H9 (cell line): Measurements from ENCODE around the gene GSX1. TPM values are rescaled to one million over a fixed set of nuclear protein-coding genes. Genes with fewer than 3 reads are reported as not detected.

ENCODE experiments used
- DNase-seq: peaks from one replicate; pipeline ENCODE4 v3.0.0-alpha.2; 2017
- H2AFZ ChIP-seq: one replicate; pipeline ENCODE4 v1.6.1; 2013; ENCODE audit warnings: mild to moderate bottlenecking, low read length, control low read depth, moderate library complexity
- H2AK5ac ChIP-seq: 2 replicates; pipeline ENCODE4 v1.6.1; 2013; ENCODE audit warnings: low read length, control low read depth, mixed read lengths; ENCODE audit not compliant: insufficient read length
- H2BK120ac ChIP-seq: one replicate; pipeline ENCODE4 v1.6.1; 2013; ENCODE audit warnings: low read depth, mild to moderate bottlenecking, low read length, control low read depth, inconsistent platforms; ENCODE audit not compliant: poor library complexity, severe bottlenecking
- H2BK12ac ChIP-seq: 2 replicates; pipeline ENCODE4 v1.6.1; 2013; ENCODE audit warnings: low read length, control low read depth, mixed read lengths, low read depth; ENCODE audit not compliant: insufficient read length
- H2BK15ac ChIP-seq: 2 replicates; pipeline ENCODE4 v1.6.1; 2013; ENCODE audit warnings: low read depth, low read length, control low read depth
- H2BK20ac ChIP-seq: one replicate; pipeline ENCODE4 v1.6.1; 2013; ENCODE audit warnings: low read depth, mild to moderate bottlenecking, low read length, control low read depth, inconsistent platforms; ENCODE audit not compliant: poor library complexity, severe bottlenecking
- H2BK5ac ChIP-seq: 2 replicates; pipeline ENCODE4 v1.6.1; 2013; ENCODE audit warnings: low read length, control low read depth, mixed read lengths; ENCODE audit not compliant: insufficient read length
- H3K14ac ChIP-seq: 2 replicates; pipeline ENCODE4 v1.6.1; 2013; ENCODE audit warnings: low read length, control low read depth; ENCODE audit not compliant: insufficient read depth
- H3K18ac ChIP-seq: 2 replicates; pipeline ENCODE4 v1.6.1; 2013; ENCODE audit warnings: low read depth, mild to moderate bottlenecking, mixed read lengths, low read length, control low read depth; ENCODE audit not compliant: insufficient read length
- H3K23ac ChIP-seq: 2 replicates; pipeline ENCODE4 v1.6.1; 2013; ENCODE audit warnings: low read length, control low read depth, mixed read lengths, low read depth; ENCODE audit not compliant: insufficient read length
- H3K23me2 ChIP-seq: 2 replicates; pipeline ENCODE4 v1.6.1; 2013; ENCODE audit warnings: low read depth, mild to moderate bottlenecking, mixed read lengths, low read length, control low read depth; ENCODE audit not compliant: insufficient read length, poor library complexity, severe bottlenecking
- H3K27ac ChIP-seq: 2 replicates; pipeline ENCODE4 v1.5.1; 2013; ENCODE audit warnings: low read length, control low read depth, mixed read lengths, low read depth; ENCODE audit not compliant: insufficient read length
- H3K27me3 ChIP-seq: 2 replicates; pipeline ENCODE4 v1.6.1; 2013; ENCODE audit warnings: low read length, control low read depth, inconsistent platforms; ENCODE audit not compliant: insufficient read depth
- H3K4ac ChIP-seq: 2 replicates; pipeline ENCODE4 v1.6.1; 2013; ENCODE audit warnings: low read depth, mild to moderate bottlenecking, control low read depth, inconsistent platforms, low read length, moderate library complexity
- H3K4me1 ChIP-seq: 2 replicates; pipeline ENCODE4 v1.6.1; 2013; ENCODE audit warnings: low read length, control low read depth, inconsistent platforms; ENCODE audit not compliant: insufficient read depth
- H3K4me2 ChIP-seq: 2 replicates; pipeline ENCODE4 v1.6.1; 2013; ENCODE audit warnings: low read length, control low read depth, mixed read lengths; ENCODE audit not compliant: insufficient read length, insufficient read depth
- H3K56ac ChIP-seq: 2 replicates; pipeline ENCODE4 v1.6.1; 2013; ENCODE audit warnings: low read depth, mild to moderate bottlenecking, mixed read lengths, low read length, control low read depth; ENCODE audit not compliant: insufficient read length
- H3K79me1 ChIP-seq: 2 replicates; pipeline ENCODE4 v1.6.1; 2013; ENCODE audit warnings: low read depth, mild to moderate bottlenecking, moderate library complexity, low read length, control low read depth, inconsistent platforms; ENCODE audit not compliant: insufficient read depth, poor library complexity, severe bottlenecking
- H3K79me2 ChIP-seq: 2 replicates; pipeline ENCODE4 v1.6.1; 2013; ENCODE audit warnings: low read length, control low read depth, inconsistent platforms; ENCODE audit not compliant: insufficient read depth
- H3K9ac ChIP-seq: 2 replicates; pipeline ENCODE4 v1.6.1; 2013; ENCODE audit warnings: low read length, control low read depth, mixed read lengths; ENCODE audit not compliant: insufficient read length; ENCODE audit errors: extremely low read depth
- H3K9me3 ChIP-seq: one replicate; pipeline ENCODE4 v1.6.1; 2013; ENCODE audit warnings: low read depth, low read length, inconsistent platforms; ENCODE audit not compliant: control insufficient read depth
- H3T11ph ChIP-seq: one replicate; pipeline ENCODE4 v1.6.1; 2013; ENCODE audit warnings: mild to moderate bottlenecking, low read length, control low read depth, inconsistent platforms
- H4K20me1 ChIP-seq: one replicate; pipeline ENCODE4 v1.6.1; 2013; ENCODE audit not compliant: control insufficient read depth, insufficient read length, insufficient read depth
- H4K5ac ChIP-seq: 2 replicates; pipeline ENCODE4 v1.6.1; 2013; ENCODE audit warnings: low read depth, mild to moderate bottlenecking, mixed read lengths, low read length, control low read depth; ENCODE audit not compliant: insufficient read length
- H4K8ac ChIP-seq: replicated peaks from 2 replicates; pipeline ENCODE4 v1.6.1; 2013; ENCODE audit warnings: low read length, control low read depth, mixed read lengths, low read depth; ENCODE audit not compliant: insufficient read length
- H4K91ac ChIP-seq: 2 replicates; pipeline ENCODE4 v1.6.1; 2013; ENCODE audit warnings: low read depth, mild to moderate bottlenecking, moderate library complexity, mixed read lengths, low read length, control low read depth; ENCODE audit not compliant: insufficient read length
- H3K27ac Mint-ChIP-seq, 3 experiments: 2 replicates in 2 of 3; 3 replicates in 1 of 3; pipeline ENCODE4 v1.8.0; 2020 to 2021; ENCODE audit warnings: mixed read lengths in 3 of 3, mild to moderate bottlenecking in 1 of 3, moderate library complexity in 1 of 3
- H3K27me3 Mint-ChIP-seq: 2 replicates; pipeline ENCODE4 v1.8.0; 2021; ENCODE audit warnings: low read depth, mild to moderate bottlenecking, moderate library complexity, mixed read lengths
- H3K36me3 Mint-ChIP-seq, 3 experiments: 2 replicates in 2 of 3; 3 replicates in 1 of 3; pipeline ENCODE4 v1.8.0; 2020 to 2021; ENCODE audit warnings: low read depth in 3 of 3, mixed read lengths in 3 of 3; ENCODE audit not compliant: insufficient read depth in 1 of 3
- H3K4me1 Mint-ChIP-seq, 2 experiments: 2 replicates each; pipeline ENCODE4 v1.8.0; 2020; ENCODE audit warnings: mixed read lengths in 2 of 2
- H3K4me3 Mint-ChIP-seq, 2 experiments: 2 replicates in 1 of 2; 3 replicates in 1 of 2; pipeline ENCODE4 v1.8.0; 2020 to 2021; ENCODE audit warnings: mild to moderate bottlenecking in 2 of 2, mixed read lengths in 2 of 2, moderate library complexity in 1 of 2
- H3K9me3 Mint-ChIP-seq, 2 experiments: 2 replicates in 1 of 2; 3 replicates in 1 of 2; pipeline ENCODE4 v1.8.0; 2020; ENCODE audit warnings: mild to moderate bottlenecking in 2 of 2, mixed read lengths in 2 of 2, moderate library complexity in 1 of 2
- WGBS: extraction: QIAGEN DNeasy Blood & Tissue Kit; methylation state at CpG from one replicate; pipeline ENCODE4 v1.1.7; 2013; ENCODE audit warnings: missing lambda C conversion rate, low lambda C conversion rate, mixed read lengths; ENCODE audit not compliant: insufficient read length; ENCODE audit errors: extremely low coverage; 5-methylcytosine and 5-hydroxymethylcytosine counted together
- total RNA-seq: library from RNA; stranded (reverse); gene quantifications from 2 replicates; pipeline ENCODE4 v1.2.1, GENCODE V29; 2021
- TF ChIP-seq, protein P1 (sequence below): fragments of 200-600 bp; sonication (generic); conservative IDR thresholded peaks from 3 replicates; pipeline ENCODE4 v1.8.0; 2021; ENCODE audit warnings: antibody characterized with exemption, mild to moderate bottlenecking

GSX1 gene
- total RNA-seq, 1 experiment from 2014 or later: not detected

DNA sequence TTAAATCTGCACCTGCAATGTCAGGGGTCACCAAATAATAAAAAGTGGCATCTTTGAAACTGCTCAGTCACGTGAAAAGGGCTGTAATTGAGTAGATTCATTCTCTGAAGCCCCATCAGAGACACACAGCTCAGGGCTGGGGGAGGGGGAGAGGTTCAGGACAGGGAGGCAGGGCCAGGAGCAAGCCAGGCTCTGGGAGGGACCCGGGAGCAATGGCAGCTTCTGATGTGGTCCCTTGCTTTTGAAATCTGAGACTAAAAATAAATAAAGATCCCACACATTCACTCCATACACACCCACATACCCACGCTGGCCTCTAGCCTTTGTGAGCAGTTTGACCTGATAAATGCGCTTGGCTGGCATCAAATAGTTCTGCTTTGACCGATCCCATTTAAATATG is 32.8 kb downstream of the GSX1 start:
- no peak overlapping the region for H2BK20ac ChIP-seq
- no peak for DNase-seq
- no peak overlapping the region for H2AFZ ChIP-seq
- no peak overlapping the region for H4K8ac ChIP-seq
- H3K23ac ChIP-seq: no peak overlapping the region
- H2BK12ac ChIP-seq: no peak overlapping the region
- H3K4me2 ChIP-seq: no peak overlapping the region
- H3K27ac ChIP-seq: no peak overlapping the region
- H3K4me1 ChIP-seq: peaks cover 5% of the 10 kb centered on the region
- TF ChIP-seq, protein P1, sequence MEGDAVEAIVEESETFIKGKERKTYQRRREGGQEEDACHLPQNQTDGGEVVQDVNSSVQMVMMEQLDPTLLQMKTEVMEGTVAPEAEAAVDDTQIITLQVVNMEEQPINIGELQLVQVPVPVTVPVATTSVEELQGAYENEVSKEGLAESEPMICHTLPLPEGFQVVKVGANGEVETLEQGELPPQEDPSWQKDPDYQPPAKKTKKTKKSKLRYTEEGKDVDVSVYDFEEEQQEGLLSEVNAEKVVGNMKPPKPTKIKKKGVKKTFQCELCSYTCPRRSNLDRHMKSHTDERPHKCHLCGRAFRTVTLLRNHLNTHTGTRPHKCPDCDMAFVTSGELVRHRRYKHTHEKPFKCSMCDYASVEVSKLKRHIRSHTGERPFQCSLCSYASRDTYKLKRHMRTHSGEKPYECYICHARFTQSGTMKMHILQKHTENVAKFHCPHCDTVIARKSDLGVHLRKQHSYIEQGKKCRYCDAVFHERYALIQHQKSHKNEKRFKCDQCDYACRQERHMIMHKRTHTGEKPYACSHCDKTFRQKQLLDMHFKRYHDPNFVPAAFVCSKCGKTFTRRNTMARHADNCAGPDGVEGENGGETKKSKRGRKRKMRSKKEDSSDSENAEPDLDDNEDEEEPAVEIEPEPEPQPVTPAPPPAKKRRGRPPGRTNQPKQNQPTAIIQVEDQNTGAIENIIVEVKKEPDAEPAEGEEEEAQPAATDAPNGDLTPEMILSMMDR: no peak
- Mint-ChIP-seq H3K27me3 (peaks cover 100% of the 10 kb centered on the region), H3K4me1 (peaks cover 42 to 60% of the 10 kb centered on the region in 2 experiments), H3K36me3 (no peaks in the 10 kb centered on the region; a peak in 1 of 7 replicates), H3K9me3 (peaks cover 0 to under 1% of the 10 kb centered on the region in 2 experiments; a peak in 3 of 5 replicates), H3K4me3 (no peak overlapping the region), H3K27ac (no peak overlapping the region)
- H3K79me2 ChIP-seq: no peaks in the 10 kb centered on the region
- no peak overlapping the region for H4K5ac ChIP-seq
- H3T11ph ChIP-seq: no peak overlapping the region
- no peak overlapping the region for H2BK5ac ChIP-seq
- H3K23me2 ChIP-seq: peaks cover 2% of the 10 kb centered on the region
- no peak overlapping the region for H3K4ac ChIP-seq
- H3K79me1 ChIP-seq: no peaks in the 10 kb centered on the region
- no peak overlapping the region for H3K18ac ChIP-seq
- H3K27me3 ChIP-seq: peaks cover 76% of the 10 kb centered on the region
- H3K56ac ChIP-seq: no peak overlapping the region
- no peak overlapping the region for H3K14ac ChIP-seq
- H2AK5ac ChIP-seq: no peak overlapping the region
- H2BK15ac ChIP-seq: no peak overlapping the region
- no CpG with 5 or more reads among the region's 5 CpGs for WGBS
- no peak overlapping the region for H2BK120ac ChIP-seq
- H3K9me3 ChIP-seq: no peaks in the 10 kb centered on the region
- H4K20me1 ChIP-seq: no peaks in the 10 kb centered on the region
- no peak overlapping the region for H3K9ac ChIP-seq
- no peak overlapping the region for H4K91ac ChIP-seq
